ENCODE measurements around the gene N4BP2L2.

DNA sequence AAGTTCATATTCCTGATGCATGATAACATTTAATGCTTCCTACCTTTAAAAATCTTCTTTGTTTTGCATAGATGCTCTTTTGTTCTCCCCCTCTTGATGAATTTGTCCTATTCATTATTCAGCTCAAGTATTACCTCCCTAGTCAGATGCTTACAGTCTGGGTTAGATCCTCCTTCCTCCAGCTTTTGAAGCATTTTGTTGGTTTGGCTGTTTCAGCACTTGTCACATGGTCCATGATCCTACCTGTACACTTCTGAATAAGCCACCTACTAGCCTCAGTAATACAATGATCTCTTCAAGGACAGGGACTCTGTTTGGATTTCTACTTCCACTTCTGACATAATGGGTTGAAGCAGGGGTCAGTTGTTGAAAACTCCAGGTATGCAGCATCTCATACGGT, 148.1 kb downstream of the N4BP2L2 start:
- TF ChIP-seq, protein P1, sequence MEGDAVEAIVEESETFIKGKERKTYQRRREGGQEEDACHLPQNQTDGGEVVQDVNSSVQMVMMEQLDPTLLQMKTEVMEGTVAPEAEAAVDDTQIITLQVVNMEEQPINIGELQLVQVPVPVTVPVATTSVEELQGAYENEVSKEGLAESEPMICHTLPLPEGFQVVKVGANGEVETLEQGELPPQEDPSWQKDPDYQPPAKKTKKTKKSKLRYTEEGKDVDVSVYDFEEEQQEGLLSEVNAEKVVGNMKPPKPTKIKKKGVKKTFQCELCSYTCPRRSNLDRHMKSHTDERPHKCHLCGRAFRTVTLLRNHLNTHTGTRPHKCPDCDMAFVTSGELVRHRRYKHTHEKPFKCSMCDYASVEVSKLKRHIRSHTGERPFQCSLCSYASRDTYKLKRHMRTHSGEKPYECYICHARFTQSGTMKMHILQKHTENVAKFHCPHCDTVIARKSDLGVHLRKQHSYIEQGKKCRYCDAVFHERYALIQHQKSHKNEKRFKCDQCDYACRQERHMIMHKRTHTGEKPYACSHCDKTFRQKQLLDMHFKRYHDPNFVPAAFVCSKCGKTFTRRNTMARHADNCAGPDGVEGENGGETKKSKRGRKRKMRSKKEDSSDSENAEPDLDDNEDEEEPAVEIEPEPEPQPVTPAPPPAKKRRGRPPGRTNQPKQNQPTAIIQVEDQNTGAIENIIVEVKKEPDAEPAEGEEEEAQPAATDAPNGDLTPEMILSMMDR (conservative IDR thresholded peaks at IDR 0.05; ENCODE audit: low read depth in 2 of 2): no peak
- TF ChIP-seq, protein P2, sequence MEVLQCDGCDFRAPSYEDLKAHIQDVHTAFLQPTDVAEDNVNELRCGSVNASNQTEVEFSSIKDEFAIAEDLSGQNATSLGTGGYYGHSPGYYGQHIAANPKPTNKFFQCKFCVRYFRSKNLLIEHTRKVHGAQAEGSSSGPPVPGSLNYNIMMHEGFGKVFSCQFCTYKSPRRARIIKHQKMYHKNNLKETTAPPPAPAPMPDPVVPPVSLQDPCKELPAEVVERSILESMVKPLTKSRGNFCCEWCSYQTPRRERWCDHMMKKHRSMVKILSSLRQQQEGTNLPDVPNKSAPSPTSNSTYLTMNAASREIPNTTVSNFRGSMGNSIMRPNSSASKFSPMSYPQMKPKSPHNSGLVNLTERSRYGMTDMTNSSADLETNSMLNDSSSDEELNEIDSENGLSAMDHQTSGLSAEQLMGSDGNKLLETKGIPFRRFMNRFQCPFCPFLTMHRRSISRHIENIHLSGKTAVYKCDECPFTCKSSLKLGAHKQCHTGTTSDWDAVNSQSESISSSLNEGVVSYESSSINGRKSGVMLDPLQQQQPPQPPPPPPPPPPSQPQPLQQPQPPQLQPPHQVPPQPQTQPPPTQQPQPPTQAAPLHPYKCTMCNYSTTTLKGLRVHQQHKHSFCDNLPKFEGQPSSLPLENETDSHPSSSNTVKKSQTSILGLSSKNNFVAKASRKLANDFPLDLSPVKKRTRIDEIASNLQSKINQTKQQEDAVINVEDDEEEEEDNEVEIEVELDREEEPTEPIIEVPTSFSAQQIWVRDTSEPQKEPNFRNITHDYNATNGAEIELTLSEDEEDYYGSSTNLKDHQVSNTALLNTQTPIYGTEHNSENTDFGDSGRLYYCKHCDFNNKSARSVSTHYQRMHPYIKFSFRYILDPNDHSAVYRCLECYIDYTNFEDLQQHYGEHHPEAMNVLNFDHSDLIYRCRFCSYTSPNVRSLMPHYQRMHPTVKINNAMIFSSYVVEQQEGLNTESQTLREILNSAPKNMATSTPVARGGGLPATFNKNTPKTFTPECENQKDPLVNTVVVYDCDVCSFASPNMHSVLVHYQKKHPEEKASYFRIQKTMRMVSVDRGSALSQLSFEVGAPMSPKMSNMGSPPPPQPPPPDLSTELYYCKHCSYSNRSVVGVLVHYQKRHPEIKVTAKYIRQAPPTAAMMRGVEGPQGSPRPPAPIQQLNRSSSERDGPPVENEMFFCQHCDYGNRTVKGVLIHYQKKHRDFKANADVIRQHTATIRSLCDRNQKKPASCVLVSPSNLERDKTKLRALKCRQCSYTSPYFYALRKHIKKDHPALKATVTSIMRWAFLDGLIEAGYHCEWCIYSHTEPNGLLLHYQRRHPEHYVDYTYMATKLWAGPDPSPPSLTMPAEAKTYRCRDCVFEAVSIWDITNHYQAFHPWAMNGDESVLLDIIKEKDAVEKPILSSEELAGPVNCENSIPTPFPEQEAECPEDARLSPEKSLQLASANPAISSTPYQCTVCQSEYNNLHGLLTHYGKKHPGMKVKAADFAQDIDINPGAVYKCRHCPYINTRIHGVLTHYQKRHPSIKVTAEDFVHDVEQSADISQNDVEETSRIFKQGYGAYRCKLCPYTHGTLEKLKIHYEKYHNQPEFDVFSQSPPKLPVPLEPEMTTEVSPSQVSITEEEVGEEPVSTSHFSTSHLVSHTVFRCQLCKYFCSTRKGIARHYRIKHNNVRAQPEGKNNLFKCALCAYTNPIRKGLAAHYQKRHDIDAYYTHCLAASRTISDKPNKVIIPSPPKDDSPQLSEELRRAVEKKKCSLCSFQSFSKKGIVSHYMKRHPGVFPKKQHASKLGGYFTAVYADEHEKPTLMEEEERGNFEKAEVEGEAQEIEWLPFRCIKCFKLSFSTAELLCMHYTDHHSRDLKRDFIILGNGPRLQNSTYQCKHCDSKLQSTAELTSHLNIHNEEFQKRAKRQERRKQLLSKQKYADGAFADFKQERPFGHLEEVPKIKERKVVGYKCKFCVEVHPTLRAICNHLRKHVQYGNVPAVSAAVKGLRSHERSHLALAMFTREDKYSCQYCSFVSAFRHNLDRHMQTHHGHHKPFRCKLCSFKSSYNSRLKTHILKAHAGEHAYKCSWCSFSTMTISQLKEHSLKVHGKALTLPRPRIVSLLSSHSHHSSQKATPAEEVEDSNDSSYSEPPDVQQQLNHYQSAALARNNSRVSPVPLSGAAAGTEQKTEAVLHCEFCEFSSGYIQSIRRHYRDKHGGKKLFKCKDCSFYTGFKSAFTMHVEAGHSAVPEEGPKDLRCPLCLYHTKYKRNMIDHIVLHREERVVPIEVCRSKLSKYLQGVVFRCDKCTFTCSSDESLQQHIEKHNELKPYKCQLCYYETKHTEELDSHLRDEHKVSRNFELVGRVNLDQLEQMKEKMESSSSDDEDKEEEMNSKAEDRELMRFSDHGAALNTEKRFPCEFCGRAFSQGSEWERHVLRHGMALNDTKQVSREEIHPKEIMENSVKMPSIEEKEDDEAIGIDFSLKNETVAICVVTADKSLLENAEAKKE (CRISPR knock-in tag; IDR thresholded peaks at IDR 0.05): no peak
- TF ChIP-seq ZNF331 (CRISPR knock-in tag; IDR thresholded peaks at IDR 0.05; ENCODE audit: low read depth): no peak
- no peak for TF ChIP-seq EZH2 (IDR thresholded peaks at IDR 0.05; ENCODE audit: low read depth, unreplicated experiment)
- no peak for TF ChIP-seq EZH2phosphoT487 (IDR thresholded peaks at IDR 0.05; ENCODE audit: unreplicated experiment)
- no peak for TF ChIP-seq POLR2AphosphoS5 (IDR thresholded peaks at IDR 0.05; ENCODE audit: low read depth)
- TF ChIP-seq, protein P3, sequence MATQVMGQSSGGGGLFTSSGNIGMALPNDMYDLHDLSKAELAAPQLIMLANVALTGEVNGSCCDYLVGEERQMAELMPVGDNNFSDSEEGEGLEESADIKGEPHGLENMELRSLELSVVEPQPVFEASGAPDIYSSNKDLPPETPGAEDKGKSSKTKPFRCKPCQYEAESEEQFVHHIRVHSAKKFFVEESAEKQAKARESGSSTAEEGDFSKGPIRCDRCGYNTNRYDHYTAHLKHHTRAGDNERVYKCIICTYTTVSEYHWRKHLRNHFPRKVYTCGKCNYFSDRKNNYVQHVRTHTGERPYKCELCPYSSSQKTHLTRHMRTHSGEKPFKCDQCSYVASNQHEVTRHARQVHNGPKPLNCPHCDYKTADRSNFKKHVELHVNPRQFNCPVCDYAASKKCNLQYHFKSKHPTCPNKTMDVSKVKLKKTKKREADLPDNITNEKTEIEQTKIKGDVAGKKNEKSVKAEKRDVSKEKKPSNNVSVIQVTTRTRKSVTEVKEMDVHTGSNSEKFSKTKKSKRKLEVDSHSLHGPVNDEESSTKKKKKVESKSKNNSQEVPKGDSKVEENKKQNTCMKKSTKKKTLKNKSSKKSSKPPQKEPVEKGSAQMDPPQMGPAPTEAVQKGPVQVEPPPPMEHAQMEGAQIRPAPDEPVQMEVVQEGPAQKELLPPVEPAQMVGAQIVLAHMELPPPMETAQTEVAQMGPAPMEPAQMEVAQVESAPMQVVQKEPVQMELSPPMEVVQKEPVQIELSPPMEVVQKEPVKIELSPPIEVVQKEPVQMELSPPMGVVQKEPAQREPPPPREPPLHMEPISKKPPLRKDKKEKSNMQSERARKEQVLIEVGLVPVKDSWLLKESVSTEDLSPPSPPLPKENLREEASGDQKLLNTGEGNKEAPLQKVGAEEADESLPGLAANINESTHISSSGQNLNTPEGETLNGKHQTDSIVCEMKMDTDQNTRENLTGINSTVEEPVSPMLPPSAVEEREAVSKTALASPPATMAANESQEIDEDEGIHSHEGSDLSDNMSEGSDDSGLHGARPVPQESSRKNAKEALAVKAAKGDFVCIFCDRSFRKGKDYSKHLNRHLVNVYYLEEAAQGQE (IDR thresholded peaks at IDR 0.05; ENCODE audit: unreplicated experiment): no peak
- TF ChIP-seq JUNB (IDR thresholded peaks at IDR 0.05; ENCODE audit: unreplicated experiment): no peak
- TF ChIP-seq CREB1 (CRISPR knock-in tag; IDR thresholded peaks at IDR 0.05; ENCODE audit: low read depth): no peak
- TF ChIP-seq STAT1 (IDR thresholded peaks at IDR 0.05; ENCODE audit: unreplicated experiment): no peak
- TF ChIP-seq ETS1 (IDR thresholded peaks at IDR 0.05): no peak

Measured in GM23338 (cell line).